H9 (cell line): ENCODE data around the gene MREG. TPM values are rescaled to one million over a fixed set of nuclear protein-coding genes. Genes with fewer than 3 reads are reported as not detected.
A peak's percentile ranks its signal among the peaks of the same experiment; 100 is the strongest.

Experiments
- DNase-seq: peaks from one replicate; pipeline ENCODE4 v3.0.0-alpha.2; 2017
- H2AFZ ChIP-seq: one replicate; pipeline ENCODE4 v1.6.1; 2013; ENCODE audit warnings: mild to moderate bottlenecking, low read length, control low read depth, moderate library complexity
- H2AK5ac ChIP-seq: 2 replicates; pipeline ENCODE4 v1.6.1; 2013; ENCODE audit warnings: low read length, control low read depth, mixed read lengths; ENCODE audit not compliant: insufficient read length
- H2BK120ac ChIP-seq: one replicate; pipeline ENCODE4 v1.6.1; 2013; ENCODE audit warnings: low read depth, mild to moderate bottlenecking, low read length, control low read depth, inconsistent platforms; ENCODE audit not compliant: poor library complexity, severe bottlenecking
- H2BK12ac ChIP-seq: 2 replicates; pipeline ENCODE4 v1.6.1; 2013; ENCODE audit warnings: low read length, control low read depth, mixed read lengths, low read depth; ENCODE audit not compliant: insufficient read length
- H2BK15ac ChIP-seq: 2 replicates; pipeline ENCODE4 v1.6.1; 2013; ENCODE audit warnings: low read depth, low read length, control low read depth
- H2BK20ac ChIP-seq: one replicate; pipeline ENCODE4 v1.6.1; 2013; ENCODE audit warnings: low read depth, mild to moderate bottlenecking, low read length, control low read depth, inconsistent platforms; ENCODE audit not compliant: poor library complexity, severe bottlenecking
- H2BK5ac ChIP-seq: 2 replicates; pipeline ENCODE4 v1.6.1; 2013; ENCODE audit warnings: low read length, control low read depth, mixed read lengths; ENCODE audit not compliant: insufficient read length
- H3K14ac ChIP-seq: 2 replicates; pipeline ENCODE4 v1.6.1; 2013; ENCODE audit warnings: low read length, control low read depth; ENCODE audit not compliant: insufficient read depth
- H3K18ac ChIP-seq: 2 replicates; pipeline ENCODE4 v1.6.1; 2013; ENCODE audit warnings: low read depth, mild to moderate bottlenecking, mixed read lengths, low read length, control low read depth; ENCODE audit not compliant: insufficient read length
- H3K23ac ChIP-seq: 2 replicates; pipeline ENCODE4 v1.6.1; 2013; ENCODE audit warnings: low read length, control low read depth, mixed read lengths, low read depth; ENCODE audit not compliant: insufficient read length
- H3K23me2 ChIP-seq: 2 replicates; pipeline ENCODE4 v1.6.1; 2013; ENCODE audit warnings: low read depth, mild to moderate bottlenecking, mixed read lengths, low read length, control low read depth; ENCODE audit not compliant: insufficient read length, poor library complexity, severe bottlenecking
- H3K27ac ChIP-seq: 2 replicates; pipeline ENCODE4 v1.5.1; 2013; ENCODE audit warnings: low read length, control low read depth, mixed read lengths, low read depth; ENCODE audit not compliant: insufficient read length
- H3K27me3 ChIP-seq: 2 replicates; pipeline ENCODE4 v1.6.1; 2013; ENCODE audit warnings: low read length, control low read depth, inconsistent platforms; ENCODE audit not compliant: insufficient read depth
- H3K4ac ChIP-seq: 2 replicates; pipeline ENCODE4 v1.6.1; 2013; ENCODE audit warnings: low read depth, mild to moderate bottlenecking, control low read depth, inconsistent platforms, low read length, moderate library complexity
- H3K4me1 ChIP-seq: 2 replicates; pipeline ENCODE4 v1.6.1; 2013; ENCODE audit warnings: low read length, control low read depth, inconsistent platforms; ENCODE audit not compliant: insufficient read depth
- H3K4me2 ChIP-seq: 2 replicates; pipeline ENCODE4 v1.6.1; 2013; ENCODE audit warnings: low read length, control low read depth, mixed read lengths; ENCODE audit not compliant: insufficient read length, insufficient read depth
- H3K56ac ChIP-seq: 2 replicates; pipeline ENCODE4 v1.6.1; 2013; ENCODE audit warnings: low read depth, mild to moderate bottlenecking, mixed read lengths, low read length, control low read depth; ENCODE audit not compliant: insufficient read length
- H3K79me1 ChIP-seq: 2 replicates; pipeline ENCODE4 v1.6.1; 2013; ENCODE audit warnings: low read depth, mild to moderate bottlenecking, moderate library complexity, low read length, control low read depth, inconsistent platforms; ENCODE audit not compliant: insufficient read depth, poor library complexity, severe bottlenecking
- H3K79me2 ChIP-seq: 2 replicates; pipeline ENCODE4 v1.6.1; 2013; ENCODE audit warnings: low read length, control low read depth, inconsistent platforms; ENCODE audit not compliant: insufficient read depth
- H3K9ac ChIP-seq: 2 replicates; pipeline ENCODE4 v1.6.1; 2013; ENCODE audit warnings: low read length, control low read depth, mixed read lengths; ENCODE audit not compliant: insufficient read length; ENCODE audit errors: extremely low read depth
- H3K9me3 ChIP-seq: one replicate; pipeline ENCODE4 v1.6.1; 2013; ENCODE audit warnings: low read depth, low read length, inconsistent platforms; ENCODE audit not compliant: control insufficient read depth
- H3T11ph ChIP-seq: one replicate; pipeline ENCODE4 v1.6.1; 2013; ENCODE audit warnings: mild to moderate bottlenecking, low read length, control low read depth, inconsistent platforms
- H4K20me1 ChIP-seq: one replicate; pipeline ENCODE4 v1.6.1; 2013; ENCODE audit not compliant: control insufficient read depth, insufficient read length, insufficient read depth
- H4K5ac ChIP-seq: 2 replicates; pipeline ENCODE4 v1.6.1; 2013; ENCODE audit warnings: low read depth, mild to moderate bottlenecking, mixed read lengths, low read length, control low read depth; ENCODE audit not compliant: insufficient read length
- H4K8ac ChIP-seq: replicated peaks from 2 replicates; pipeline ENCODE4 v1.6.1; 2013; ENCODE audit warnings: low read length, control low read depth, mixed read lengths, low read depth; ENCODE audit not compliant: insufficient read length
- H4K91ac ChIP-seq: 2 replicates; pipeline ENCODE4 v1.6.1; 2013; ENCODE audit warnings: low read depth, mild to moderate bottlenecking, moderate library complexity, mixed read lengths, low read length, control low read depth; ENCODE audit not compliant: insufficient read length
- H3K27ac Mint-ChIP-seq, 3 experiments: 2 replicates in 2 of 3; 3 replicates in 1 of 3; pipeline ENCODE4 v1.8.0; 2020 to 2021; ENCODE audit warnings: mixed read lengths in 3 of 3, mild to moderate bottlenecking in 1 of 3, moderate library complexity in 1 of 3
- H3K27me3 Mint-ChIP-seq: 2 replicates; pipeline ENCODE4 v1.8.0; 2021; ENCODE audit warnings: low read depth, mild to moderate bottlenecking, moderate library complexity, mixed read lengths
- H3K36me3 Mint-ChIP-seq, 3 experiments: 2 replicates in 2 of 3; 3 replicates in 1 of 3; pipeline ENCODE4 v1.8.0; 2020 to 2021; ENCODE audit warnings: low read depth in 3 of 3, mixed read lengths in 3 of 3; ENCODE audit not compliant: insufficient read depth in 1 of 3
- H3K4me1 Mint-ChIP-seq, 2 experiments: 2 replicates each; pipeline ENCODE4 v1.8.0; 2020; ENCODE audit warnings: mixed read lengths in 2 of 2
- H3K4me3 Mint-ChIP-seq, 2 experiments: 2 replicates in 1 of 2; 3 replicates in 1 of 2; pipeline ENCODE4 v1.8.0; 2020 to 2021; ENCODE audit warnings: mild to moderate bottlenecking in 2 of 2, mixed read lengths in 2 of 2, moderate library complexity in 1 of 2
- H3K9me3 Mint-ChIP-seq, 2 experiments: 2 replicates in 1 of 2; 3 replicates in 1 of 2; pipeline ENCODE4 v1.8.0; 2020; ENCODE audit warnings: mild to moderate bottlenecking in 2 of 2, mixed read lengths in 2 of 2, moderate library complexity in 1 of 2
- CTCF ChIP-seq: fragments of 200-600 bp; sonication (generic); conservative IDR thresholded peaks from 3 replicates; pipeline ENCODE4 v1.8.0; 2021; ENCODE audit warnings: antibody characterized with exemption, mild to moderate bottlenecking
- WGBS: extraction: QIAGEN DNeasy Blood & Tissue Kit; methylation state at CpG from one replicate; pipeline ENCODE4 v1.1.7; 2013; ENCODE audit warnings: missing lambda C conversion rate, low lambda C conversion rate, mixed read lengths; ENCODE audit not compliant: insufficient read length; ENCODE audit errors: extremely low coverage; 5-methylcytosine and 5-hydroxymethylcytosine counted together
- total RNA-seq: library from RNA; stranded (reverse); gene quantifications from 2 replicates; pipeline ENCODE4 v1.2.1, GENCODE V29; 2021

Gene MREG
- total RNA-seq, 1 experiment from 2014 or later, result 21.8 TPM

- Histone ChIP-seq H3K27me3 (no peaks in the 10 kb centered on the region), H3K79me2 (no peaks in the 10 kb centered on the region), H3K9me3 (peaks cover 7% of the 10 kb centered on the region), H3K27ac (no peak overlapping the region), H2BK15ac (no peak overlapping the region; the same call in 1 of the 2 replicates), H2BK120ac (no peak overlapping the region), H3K23me2 (no peaks in the 10 kb centered on the region), H3K4me2 (no peak overlapping the region), H4K5ac (no peak overlapping the region), H3K79me1 (no peaks in the 10 kb centered on the region), H4K8ac (no peak overlapping the region), H4K91ac (no peak overlapping the region), H2AK5ac (no peak overlapping the region), H3K4ac (no peak overlapping the region), H2BK5ac (no peak overlapping the region), H3K9ac (no peak overlapping the region), H3T11ph (no peak overlapping the region), H2BK20ac (no peak overlapping the region), H3K4me1 (peaks cover 2% of the 10 kb centered on the region; the same call in 1 of the 2 replicates), H2AFZ (no peak overlapping the region), H2BK12ac (no peak overlapping the region), H4K20me1 (no peaks in the 10 kb centered on the region), H3K14ac (no peak overlapping the region), H3K56ac (no peak overlapping the region), H3K23ac (no peak overlapping the region), H3K18ac (peak overlapping the region; percentile 59)
- Mint-ChIP-seq H3K4me1 (peaks cover 30 to 37% of the 10 kb centered on the region in 2 experiments), H3K27me3 (no peaks in the 10 kb centered on the region; the same call in 1 of the 2 replicates), H3K9me3 (no peaks in the 10 kb centered on the region; a peak in 1 of 5 replicates), H3K27ac (peak overlapping the region in 2 of 3 experiments; percentile 17 to 29; a peak in 3 of 7 replicates), H3K4me3 (no peak overlapping the region), H3K36me3 (peaks cover 0 to 35% (median 5%) of the 10 kb centered on the region in 3 experiments; a peak in 5 of 7 replicates)
- no peak for DNase-seq
- no peak for TF ChIP-seq CTCF
- WGBS, result no CpG with 5 or more reads among the region's 6 CpGs
Measured at GRCh38 chr2:215929602-215930335, 83.6 kb downstream of the MREG start.
